Esophagus squamous epithelium (tissue), 5 donors: ENCODE measurements around the gene TBXAS1. TPM values are rescaled to one million over a fixed set of nuclear protein-coding genes. Genes with fewer than 3 reads are reported as not detected.

ENCODE experiments used
- DNase-seq: peaks from one replicate; lab custom pipeline; 2025; lab: John Stamatoyannopoulos, UW
- H3K27ac ChIP-seq, 4 donors: fragments of 200-600 bp; sonication (generic); one replicate each; pipeline ENCODE4 v1.5.1; 2016 to 2019; ENCODE audit warnings: mild to moderate bottlenecking in 1 of 4
- H3K27me3 ChIP-seq, 4 donors: fragments of 200-600 bp; sonication (generic); 1 replicate in 3 of 4; 2 replicates in 1 of 4; pipeline versions ENCODE4 v1.5.1 to v1.6.0; 2017 to 2021; ENCODE audit warnings: antibody characterized with exemption in 1 of 4
- H3K36me3 ChIP-seq, 3 donors: fragments of 200-600 bp; sonication (generic); one replicate each; pipeline ENCODE4 v1.5.1; 2016 to 2019
- H3K4me1 ChIP-seq, 3 donors: fragments of 200-600 bp; sonication (generic); one replicate each; pipeline ENCODE4 v1.5.1; 2017 to 2019
- H3K4me3 ChIP-seq, 4 donors: fragments of 200-600 bp; sonication (generic); 1 replicate in 3 of 4; 2 replicates in 1 of 4; pipeline ENCODE4 v1.5.1; 2016 to 2019; ENCODE audit warnings: mild to moderate bottlenecking in 2 of 4, moderate library complexity in 1 of 4
- H3K9me3 ChIP-seq, 3 donors: fragments of 200-600 bp; sonication (generic); one replicate each; pipeline ENCODE4 v1.5.1; 2016 to 2019
- POLR2A ChIP-seq, 4 donors: fragments of 450-650 bp; IDR thresholded peaks; one replicate each; pipeline ENCODE4 v1.6.1; 2017; ENCODE audit warnings: antibody characterized with exemption in 4 of 4, mild to moderate bottlenecking in 4 of 4, moderate library complexity in 3 of 4
- WGBS, 2 donors: methylation state at CpG; one replicate each; pipeline ENCODE4 v1.1.5; 2018; 5-methylcytosine and 5-hydroxymethylcytosine counted together
- intact Hi-C: fragments of 100-400 bp; cut with DNase I; formaldehyde crosslinking; loops from one replicate; pipeline ENCODE4 v1.15.0; 2022
- total RNA-seq, 4 donors: library from RNA; depleted of rRNA; stranded (reverse); fragments of >200 nt; gene quantifications; one replicate each; pipeline ENCODE4 v1.1.0, GENCODE V29; 2016
- TF ChIP-seq, protein P1 (sequence below), 6 experiments: fragments of 450-650 bp in 4 of 6; fragments of 200-600 bp in 2 of 6; sonication (generic) in 2 of 6; IDR thresholded peaks; one replicate each; pipeline ENCODE4 v1.5.1; 2016 to 2019; ENCODE audit warnings: antibody characterized with exemption in 6 of 6, mild to moderate bottlenecking in 4 of 6, moderate library complexity in 4 of 6
- donor health status: DM: yes; HTN: yes; CAD: no.

TBXAS1 gene
- total RNA-seq, 4 donors from 2014 or later: 9.4 to 24.8 (median 17.8) TPM

DNA sequence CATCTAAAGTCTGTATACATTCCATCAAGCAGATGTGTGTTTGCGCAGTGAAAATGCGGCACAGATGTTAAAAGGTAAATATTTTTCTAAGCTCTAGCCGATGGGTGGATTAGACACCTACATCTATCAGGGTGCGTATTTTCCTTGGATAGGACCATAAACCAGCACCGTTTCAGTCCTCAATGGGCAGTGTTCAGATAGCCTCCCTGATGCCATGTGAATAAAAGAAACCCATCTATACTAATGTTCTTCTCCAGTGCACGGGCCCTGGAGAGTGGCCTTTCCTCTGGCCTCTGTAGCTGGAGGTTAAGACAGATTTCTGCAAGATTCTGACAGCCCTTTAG is 130.2 kb downstream of the TBXAS1 start:
- no peaks in the 10 kb centered on the region for H3K36me3 ChIP-seq
- no peak for DNase-seq
- 62 to 63% methylated on average over 6 of the region's 6 CpGs for WGBS, 2 donors
- H3K9me3 ChIP-seq: no peaks in the 10 kb centered on the region
- H3K4me3 ChIP-seq: no peak overlapping the region
- intact Hi-C loops: no loop called here
- H3K4me1 ChIP-seq: no peaks in the 10 kb centered on the region
- no peaks in the 10 kb centered on the region for H3K27me3 ChIP-seq
- TF ChIP-seq POLR2A (IDR thresholded peaks at IDR 0.05): no peak
- TF ChIP-seq, protein P1, sequence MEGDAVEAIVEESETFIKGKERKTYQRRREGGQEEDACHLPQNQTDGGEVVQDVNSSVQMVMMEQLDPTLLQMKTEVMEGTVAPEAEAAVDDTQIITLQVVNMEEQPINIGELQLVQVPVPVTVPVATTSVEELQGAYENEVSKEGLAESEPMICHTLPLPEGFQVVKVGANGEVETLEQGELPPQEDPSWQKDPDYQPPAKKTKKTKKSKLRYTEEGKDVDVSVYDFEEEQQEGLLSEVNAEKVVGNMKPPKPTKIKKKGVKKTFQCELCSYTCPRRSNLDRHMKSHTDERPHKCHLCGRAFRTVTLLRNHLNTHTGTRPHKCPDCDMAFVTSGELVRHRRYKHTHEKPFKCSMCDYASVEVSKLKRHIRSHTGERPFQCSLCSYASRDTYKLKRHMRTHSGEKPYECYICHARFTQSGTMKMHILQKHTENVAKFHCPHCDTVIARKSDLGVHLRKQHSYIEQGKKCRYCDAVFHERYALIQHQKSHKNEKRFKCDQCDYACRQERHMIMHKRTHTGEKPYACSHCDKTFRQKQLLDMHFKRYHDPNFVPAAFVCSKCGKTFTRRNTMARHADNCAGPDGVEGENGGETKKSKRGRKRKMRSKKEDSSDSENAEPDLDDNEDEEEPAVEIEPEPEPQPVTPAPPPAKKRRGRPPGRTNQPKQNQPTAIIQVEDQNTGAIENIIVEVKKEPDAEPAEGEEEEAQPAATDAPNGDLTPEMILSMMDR (IDR thresholded peaks at IDR 0.05): no peak
- no peak overlapping the region for H3K27ac ChIP-seq

DNA sequence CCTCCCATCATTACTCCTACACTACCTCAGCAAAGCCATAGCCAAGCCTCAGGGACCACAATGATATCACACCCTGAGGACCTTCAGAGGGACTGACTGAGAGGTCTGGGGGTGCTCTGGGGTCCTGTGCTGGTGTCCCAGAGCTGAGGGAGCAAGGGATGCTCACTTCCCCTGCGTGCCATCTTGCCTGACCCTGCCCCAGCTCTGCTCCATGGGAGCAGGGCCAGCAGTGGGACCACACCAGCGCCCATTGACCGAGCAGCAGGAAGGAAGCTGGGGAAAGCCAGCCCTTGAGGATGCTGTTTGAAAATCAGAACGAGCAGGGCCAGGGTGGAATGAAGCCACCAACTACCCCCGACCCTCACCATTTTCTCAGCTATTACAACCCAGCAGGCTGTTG is 130.7 kb downstream of the TBXAS1 start:
- Histone ChIP-seq H3K27me3 (no peaks in the 10 kb centered on the region), H3K9me3 (no peaks in the 10 kb centered on the region), H3K27ac (no peak overlapping the region), H3K4me1 (no peaks in the 10 kb centered on the region), H3K4me3 (no peak overlapping the region), H3K36me3 (no peaks in the 10 kb centered on the region)
- intact Hi-C loops: no loop called here
- DNase-seq: no peak
- 75% methylated on average over 4 of the region's 5 CpGs; no CpG with 5 or more reads in 1 of the 2 donors for WGBS, 2 donors
- TF ChIP-seq POLR2A (IDR thresholded peaks at IDR 0.05): no peak
- TF ChIP-seq, protein P1 (IDR thresholded peaks at IDR 0.05): no peak

DNA sequence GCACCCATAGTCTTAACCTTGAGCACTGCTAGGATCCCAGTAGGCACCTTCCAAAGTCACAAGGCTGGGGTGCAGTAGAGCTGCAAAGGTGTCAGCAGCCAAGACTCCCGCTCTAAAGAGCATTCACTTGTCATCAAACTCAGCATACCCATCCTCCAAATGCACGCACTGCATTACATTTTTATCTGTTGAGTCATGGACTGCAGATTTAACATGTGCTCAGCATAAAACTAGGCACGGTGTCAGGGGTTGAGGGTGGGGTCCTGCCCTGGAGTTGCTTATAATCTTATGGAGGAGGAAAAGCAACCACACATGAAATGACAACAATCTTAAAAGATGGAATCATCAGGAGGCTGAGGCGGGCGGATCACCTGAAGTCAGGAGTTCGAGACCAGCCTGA is 131.1 kb downstream of the TBXAS1 start:
- TF ChIP-seq, protein P1 (IDR thresholded peaks at IDR 0.05): no peak
- intact Hi-C loops: no loop called here
- DNase-seq: no peak
- 54 to 80% methylated on average over 6 of the region's 6 CpGs for WGBS, 2 donors
- Histone ChIP-seq H3K27ac (no peak overlapping the region), H3K27me3 (no peaks in the 10 kb centered on the region), H3K9me3 (no peaks in the 10 kb centered on the region), H3K4me3 (no peak overlapping the region), H3K4me1 (no peaks in the 10 kb centered on the region), H3K36me3 (no peaks in the 10 kb centered on the region)

DNA sequence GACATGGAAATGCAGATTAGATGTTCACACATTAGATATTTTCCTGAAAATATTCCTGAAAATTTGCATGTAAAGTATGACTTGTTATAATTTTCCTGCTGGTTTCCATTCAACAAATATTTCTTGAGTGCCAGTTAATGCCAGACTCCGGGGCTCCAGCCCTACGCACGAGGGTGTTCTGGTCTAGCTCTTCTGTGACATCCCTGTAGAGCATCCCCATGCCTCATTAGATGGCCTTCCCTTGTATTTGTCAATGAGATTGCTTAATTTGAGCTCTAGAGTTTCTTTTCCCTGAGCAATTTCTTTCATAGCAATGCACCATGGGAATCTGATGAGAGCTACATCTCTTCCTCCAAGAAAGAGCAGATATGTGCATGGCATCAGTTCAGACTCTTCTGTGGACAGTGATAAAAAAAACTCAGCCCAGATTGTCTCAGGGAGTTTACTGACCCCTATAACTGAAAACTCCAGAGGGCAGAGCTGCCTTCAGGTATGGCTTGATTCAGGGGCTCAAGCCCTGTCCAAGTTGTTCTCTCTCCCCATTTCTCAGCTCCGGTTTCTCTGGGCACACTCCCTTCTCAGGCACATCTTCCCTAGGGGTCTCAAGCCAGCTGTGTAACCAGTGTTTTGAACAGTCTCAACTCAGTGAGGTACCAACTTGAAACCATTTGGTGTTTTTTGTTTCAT is 137.0 kb downstream of the TBXAS1 start:
- H3K27me3 ChIP-seq: no peaks in the 10 kb centered on the region
- H3K4me1 ChIP-seq: no peaks in the 10 kb centered on the region
- H3K9me3 ChIP-seq: no peaks in the 10 kb centered on the region
- no peak for DNase-seq
- H3K4me3 ChIP-seq: no peak overlapping the region
- TF ChIP-seq, protein P1 (IDR thresholded peaks at IDR 0.05): no peak
- TF ChIP-seq POLR2A (IDR thresholded peaks at IDR 0.05): no peak
- 91 to 99% methylated on average over 4 of the region's 4 CpGs for WGBS, 2 donors
- intact Hi-C loops: no loop called here
- H3K36me3 ChIP-seq: no peaks in the 10 kb centered on the region
- no peak overlapping the region for H3K27ac ChIP-seq

DNA sequence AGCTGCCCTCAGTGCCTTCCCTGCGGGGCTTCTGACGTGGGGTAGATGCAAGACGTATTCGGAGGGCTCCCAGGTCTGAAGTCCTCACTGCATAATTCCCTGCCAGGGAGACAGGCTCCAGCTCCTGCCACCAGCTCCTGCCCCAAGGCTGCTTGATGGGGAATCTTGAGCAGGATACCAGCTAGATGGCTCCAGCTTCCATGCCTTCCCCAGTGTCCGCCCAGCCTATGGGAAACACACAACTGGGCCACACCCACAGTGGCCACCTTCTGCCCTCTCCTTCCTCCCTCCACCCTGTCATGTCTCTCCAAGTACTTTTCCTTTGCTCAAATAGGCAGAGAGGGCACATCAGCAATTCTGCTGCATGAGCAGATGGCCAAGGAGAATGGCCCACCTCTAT is 137.9 kb downstream of the TBXAS1 start:
- no peaks in the 10 kb centered on the region for H3K4me1 ChIP-seq
- no peaks in the 10 kb centered on the region for H3K36me3 ChIP-seq
- DNase-seq: no peak
- no peaks in the 10 kb centered on the region for H3K9me3 ChIP-seq
- no peaks in the 10 kb centered on the region for H3K27me3 ChIP-seq
- TF ChIP-seq, protein P1 (IDR thresholded peaks at IDR 0.05): no peak
- TF ChIP-seq POLR2A (IDR thresholded peaks at IDR 0.05): no peak
- H3K27ac ChIP-seq: no peak overlapping the region
- 60 to 100% methylated on average over 1 of the region's 5 CpGs for WGBS, 2 donors
- H3K4me3 ChIP-seq: no peak overlapping the region
- intact Hi-C loops: no loop called here
